MM.1S (cell line): ENCODE measurements around the gene FCRL5.

Experiments
- DNase-seq: peaks from one replicate; pipeline ENCODE4 v3.0.0-alpha.2; 2015
- H2AFZ ChIP-seq: fragments of 300-600 bp; sonication (generic); 2 replicates; pipeline ENCODE4 v1.6.0; 2016; ENCODE audit warnings: antibody characterized with exemption, low read length
- H3F3A ChIP-seq: fragments of 300-600 bp; sonication (generic); 2 replicates; pipeline ENCODE4 v1.6.1; 2016; ENCODE audit warnings: mild to moderate bottlenecking, antibody characterized with exemption, low read length, moderate library complexity, mixed read lengths; ENCODE audit not compliant: insufficient read depth
- H3K27ac ChIP-seq: fragments of 300-600 bp; sonication (generic); 2 replicates; pipeline ENCODE4 v1.5.1; 2016; ENCODE audit warnings: mild to moderate bottlenecking, low read length
- H3K27me3 ChIP-seq: fragments of 300-600 bp; sonication (generic); replicated peaks from 2 replicates; pipeline ENCODE4 v1.6.0; 2016; ENCODE audit warnings: low read length; ENCODE audit not compliant: insufficient read depth
- H3K36me3 ChIP-seq: fragments of 300-600 bp; sonication (generic); replicated peaks from 2 replicates; pipeline ENCODE4 v1.6.1; 2016; ENCODE audit warnings: mild to moderate bottlenecking, low read length, mixed read lengths; ENCODE audit not compliant: insufficient read depth
- H3K4me1 ChIP-seq: fragments of 300-600 bp; sonication (generic); 2 replicates; pipeline ENCODE4 v1.6.1; 2016; ENCODE audit warnings: low read length, mixed read lengths
- H3K4me2 ChIP-seq: fragments of 300-600 bp; sonication (generic); 2 replicates; pipeline ENCODE4 v1.6.0; 2016; ENCODE audit warnings: low read depth, low read length
- H3K4me3 ChIP-seq: fragments of 300-600 bp; sonication (generic); 2 replicates; pipeline ENCODE4 v1.5.1; 2016; ENCODE audit warnings: low read length, mixed read lengths
- H3K79me2 ChIP-seq: fragments of 300-600 bp; sonication (generic); 2 replicates; pipeline ENCODE4 v1.6.1; 2016; ENCODE audit warnings: mixed run types, low read length, mixed read lengths
- H3K9ac ChIP-seq: fragments of 300-600 bp; sonication (generic); 2 replicates; pipeline ENCODE4 v1.6.1; 2016; ENCODE audit warnings: low read length, mixed read lengths
- H3K9me2 ChIP-seq: fragments of 300-600 bp; sonication (generic); replicated peaks from 2 replicates; pipeline ENCODE4 v1.6.1; 2016; ENCODE audit warnings: mild to moderate bottlenecking, low read length, mixed read lengths; ENCODE audit not compliant: insufficient read depth
- H3K9me3 ChIP-seq: fragments of 300-600 bp; sonication (generic); replicated peaks from 2 replicates; pipeline ENCODE4 v1.6.1; 2016; ENCODE audit warnings: mild to moderate bottlenecking, low read length, mixed read lengths; ENCODE audit not compliant: insufficient read depth
- H4K20me1 ChIP-seq: fragments of 300-600 bp; sonication (generic); 2 replicates; pipeline ENCODE4 v1.6.1; 2016; ENCODE audit warnings: mild to moderate bottlenecking, low read length, moderate library complexity, mixed read lengths; ENCODE audit not compliant: insufficient read depth
- CTCF ChIP-seq: fragments of 300-600 bp; sonication (generic); IDR thresholded peaks from 2 replicates; pipeline ENCODE4 v1.5.1; 2016; ENCODE audit warnings: antibody characterized with exemption, low read length, mixed read lengths
- EZH2 ChIP-seq: fragments of 300-600 bp; sonication (generic); optimal IDR thresholded peaks from 2 replicates; pipeline ENCODE3; 2017; ENCODE audit warnings: low read depth, mild to moderate bottlenecking, antibody characterized with exemption, low read length, mixed read lengths
- EZH2phosphoT487 ChIP-seq: fragments of 300-600 bp; sonication (generic); IDR thresholded peaks from 2 replicates; pipeline ENCODE4 v1.6.1; 2018; ENCODE audit warnings: antibody characterized with exemption, low read length

The FCRL5 gene

GRCh38 chr1:157478030-157478429 lies 74.3 kb downstream of the FCRL5 start:
- no peaks in the 10 kb centered on the region for H3K27me3 ChIP-seq
- H3K9me2 ChIP-seq, result no peaks in the 10 kb centered on the region
- H3K4me3 ChIP-seq, result no peak overlapping the region
- H3K4me2 ChIP-seq, result no peak overlapping the region
- no peaks in the 10 kb centered on the region for H4K20me1 ChIP-seq
- no peak overlapping the region for H2AFZ ChIP-seq
- H3F3A ChIP-seq, result no peaks in the 10 kb centered on the region
- H3K9ac ChIP-seq, result no peak overlapping the region
- H3K9me3 ChIP-seq, result no peaks in the 10 kb centered on the region
- no peaks in the 10 kb centered on the region for H3K4me1 ChIP-seq
- no peak for DNase-seq
- TF ChIP-seq CTCF (no peak), EZH2 (no peak), EZH2phosphoT487 (no peak)
- H3K27ac ChIP-seq, result no peak overlapping the region
- H3K79me2 ChIP-seq, result no peaks in the 10 kb centered on the region
- no peaks in the 10 kb centered on the region for H3K36me3 ChIP-seq

GRCh38 chr1:157477419-157477818 lies 74.9 kb downstream of the FCRL5 start:
- Histone ChIP-seq H3K79me2 (no peaks in the 10 kb centered on the region), H3K4me2 (no peak overlapping the region), H2AFZ (no peak overlapping the region), H3K27me3 (no peaks in the 10 kb centered on the region), H3K4me1 (no peaks in the 10 kb centered on the region), H3K9me2 (no peaks in the 10 kb centered on the region), H3K9me3 (no peaks in the 10 kb centered on the region), H3K4me3 (no peak overlapping the region), H3F3A (no peaks in the 10 kb centered on the region), H3K9ac (no peak overlapping the region), H4K20me1 (no peaks in the 10 kb centered on the region), H3K36me3 (no peaks in the 10 kb centered on the region), H3K27ac (no peak overlapping the region)
- no peak for TF ChIP-seq EZH2
- no peak for TF ChIP-seq EZH2phosphoT487
- TF ChIP-seq CTCF, result no peak
- no peak for DNase-seq

- TF ChIP-seq EZH2phosphoT487, result no peak
- TF ChIP-seq CTCF, result no peak
- TF ChIP-seq EZH2, result no peak
- Histone ChIP-seq H2AFZ (no peak overlapping the region), H3K4me1 (no peaks in the 10 kb centered on the region), H3K27ac (no peak overlapping the region), H4K20me1 (no peaks in the 10 kb centered on the region), H3K36me3 (no peaks in the 10 kb centered on the region), H3K9ac (no peak overlapping the region), H3K79me2 (no peaks in the 10 kb centered on the region), H3K4me3 (no peak overlapping the region), H3K4me2 (no peak overlapping the region), H3K27me3 (no peaks in the 10 kb centered on the region), H3K9me2 (no peaks in the 10 kb centered on the region), H3K9me3 (no peaks in the 10 kb centered on the region), H3F3A (no peaks in the 10 kb centered on the region)
- no peak for DNase-seq
These were observed 79.4 kb downstream of the FCRL5 start for GRCh38 chr1:157472959-157473358.
